Common myeloid progenitor, CD34-positive (primary cell): Measurements from ENCODE around the gene DIAPH3.

Experiments used
- CTCF ChIA-PET: fragments of 350-600 bp; sonication (Branson Sonifier 250); formaldehyde crosslinking; loops from one replicate; lab custom pipeline; 2021; ENCODE audit warnings: antibody characterized with exemption; lab: Charles Lee
- POLR2A ChIA-PET: fragments of 350-600 bp; sonication (Branson Sonifier 250); formaldehyde crosslinking; loops from one replicate; lab custom pipeline; 2021; ENCODE audit warnings: antibody characterized with exemption; lab: Charles Lee
- DNase-seq, 3 donors: peaks; one replicate each; pipeline versions ENCODE4 v3.0.0 to v3.0.0-alpha.2; 2013
- H3K27ac ChIP-seq, 2 experiments: 1 replicate in 1 of 2; 2 replicates in 1 of 2; pipeline ENCODE4 v1.7.0; 2013; ENCODE audit warnings: inconsistent platforms in 2 of 2, low read length in 2 of 2, mild to moderate bottlenecking in 2 of 2, low read depth in 1 of 2, moderate library complexity in 1 of 2; ENCODE audit not compliant: severe bottlenecking in 2 of 2, insufficient read depth in 1 of 2, poor library complexity in 1 of 2
- H3K27me3 ChIP-seq, 5 experiments: replicated peaks in 2 of 5; 1 replicate in 3 of 5; 2 replicates in 2 of 5; pipeline versions ENCODE4 v1.6.1 to v1.7.0; 2013; ENCODE audit warnings: low read length in 4 of 5, mild to moderate bottlenecking in 2 of 5, moderate library complexity in 2 of 5, inconsistent platforms in 1 of 5; ENCODE audit not compliant: insufficient read depth in 5 of 5, control insufficient read depth in 4 of 5
- H3K36me3 ChIP-seq, 4 experiments: 1 replicate in 2 of 4; 2 replicates in 2 of 4; pipeline versions ENCODE4 v1.6.1 to v1.7.0; 2013; ENCODE audit warnings: low read length in 3 of 4, control low read depth in 1 of 4, mild to moderate bottlenecking in 1 of 4; ENCODE audit not compliant: control insufficient read depth in 4 of 4, insufficient read depth in 4 of 4
- H3K4me1 ChIP-seq, 4 experiments: 1 replicate in 3 of 4; 2 replicates in 1 of 4; pipeline versions ENCODE4 v1.6.1 to v1.7.1; 2013; ENCODE audit warnings: low read length in 3 of 4, mild to moderate bottlenecking in 3 of 4, control low read depth in 1 of 4, inconsistent platforms in 1 of 4, moderate library complexity in 1 of 4; ENCODE audit not compliant: control insufficient read depth in 4 of 4, insufficient read depth in 4 of 4; ENCODE audit errors: control extremely low read depth in 1 of 4
- H3K4me3 ChIP-seq, 7 experiments: 1 replicate in 4 of 7; 2 replicates in 3 of 7; pipeline versions ENCODE4 v1.5.1 to v1.7.0; 2013; ENCODE audit warnings: mild to moderate bottlenecking in 7 of 7, low read length in 6 of 7, moderate library complexity in 6 of 7, inconsistent platforms in 2 of 7, low read depth in 2 of 7, control low read depth in 1 of 7; ENCODE audit not compliant: insufficient read depth in 4 of 7, control insufficient read depth in 1 of 7; ENCODE audit errors: extremely low read depth in 1 of 7
- H3K9me3 ChIP-seq, 5 experiments: 1 replicate in 4 of 5; 2 replicates in 1 of 5; pipeline versions ENCODE4 v1.6.1 to v1.7.1; 2013; ENCODE audit warnings: low read length in 4 of 5, mild to moderate bottlenecking in 2 of 5, inconsistent platforms in 1 of 5, low read depth in 1 of 5, moderate library complexity in 1 of 5; ENCODE audit not compliant: control insufficient read depth in 4 of 5, insufficient read depth in 2 of 5; ENCODE audit errors: control extremely low read depth in 1 of 5
- WGBS: methylation state at CpG from one replicate; pipeline ENCODE4 v1.1.5; 2013; ENCODE audit not compliant: insufficient coverage; 5-methylcytosine and 5-hydroxymethylcytosine counted together

Gene DIAPH3

DNA sequence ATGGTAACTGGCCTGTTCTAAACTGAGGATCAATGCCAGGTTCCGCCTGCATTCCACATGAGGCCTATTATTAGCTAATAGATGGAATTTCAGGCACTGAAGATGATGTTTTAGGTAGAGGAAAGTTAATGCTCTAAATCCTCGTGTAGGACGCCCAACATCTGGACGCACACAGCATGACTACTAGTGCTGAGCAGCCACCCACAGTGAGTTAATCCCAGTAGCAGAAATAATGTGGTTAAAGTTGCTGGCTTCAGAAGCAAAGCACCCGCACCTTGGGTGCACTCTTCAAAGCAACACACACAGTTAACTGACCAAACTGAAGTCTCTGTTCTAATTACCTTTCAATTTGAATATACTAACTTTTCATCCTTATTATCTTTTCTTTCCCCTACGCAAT, 150.6 kb downstream of the DIAPH3 start:
- no peaks in the 10 kb centered on the region for H3K9me3 ChIP-seq
- H3K4me1 ChIP-seq: no peaks in the 10 kb centered on the region
- H3K27me3 ChIP-seq: no peaks in the 10 kb centered on the region
- DNase-seq: no peak
- WGBS: 100% methylated on average over 5 of the region's 6 CpGs
- CTCF ChIA-PET: no interaction called here
- H3K36me3 ChIP-seq: no peaks in the 10 kb centered on the region
- POLR2A ChIA-PET: no interaction called here
- no peak overlapping the region for H3K27ac ChIP-seq
- H3K4me3 ChIP-seq: no peak overlapping the region

DNA sequence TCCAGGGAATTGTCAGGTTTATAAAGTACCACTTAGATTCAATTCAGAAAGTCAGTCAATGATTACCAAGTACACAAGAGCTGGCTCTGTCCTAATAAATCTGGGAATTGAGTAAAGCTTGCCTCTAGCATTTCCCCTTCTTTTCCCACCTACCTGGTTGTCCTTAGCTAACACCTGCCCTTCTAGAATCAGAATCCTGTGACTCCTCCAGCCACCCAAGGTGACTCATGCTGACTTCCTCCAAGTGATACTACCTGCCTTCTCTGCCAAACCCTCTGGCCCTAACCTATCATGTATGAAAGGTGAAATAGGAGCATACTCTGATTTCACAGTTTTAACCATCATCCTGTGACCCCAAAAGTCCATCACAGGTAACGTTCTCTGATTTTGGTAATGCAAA, 151.2 kb downstream of the DIAPH3 start:
- POLR2A ChIA-PET: no interaction called here
- Histone ChIP-seq H3K27ac (no peak overlapping the region), H3K36me3 (no peaks in the 10 kb centered on the region), H3K4me1 (no peaks in the 10 kb centered on the region), H3K9me3 (no peaks in the 10 kb centered on the region), H3K4me3 (no peak overlapping the region), H3K27me3 (no peaks in the 10 kb centered on the region)
- CTCF ChIA-PET: no interaction called here
- WGBS: no CpG with 5 or more reads among the region's 1 CpG
- no peak for DNase-seq

DNA sequence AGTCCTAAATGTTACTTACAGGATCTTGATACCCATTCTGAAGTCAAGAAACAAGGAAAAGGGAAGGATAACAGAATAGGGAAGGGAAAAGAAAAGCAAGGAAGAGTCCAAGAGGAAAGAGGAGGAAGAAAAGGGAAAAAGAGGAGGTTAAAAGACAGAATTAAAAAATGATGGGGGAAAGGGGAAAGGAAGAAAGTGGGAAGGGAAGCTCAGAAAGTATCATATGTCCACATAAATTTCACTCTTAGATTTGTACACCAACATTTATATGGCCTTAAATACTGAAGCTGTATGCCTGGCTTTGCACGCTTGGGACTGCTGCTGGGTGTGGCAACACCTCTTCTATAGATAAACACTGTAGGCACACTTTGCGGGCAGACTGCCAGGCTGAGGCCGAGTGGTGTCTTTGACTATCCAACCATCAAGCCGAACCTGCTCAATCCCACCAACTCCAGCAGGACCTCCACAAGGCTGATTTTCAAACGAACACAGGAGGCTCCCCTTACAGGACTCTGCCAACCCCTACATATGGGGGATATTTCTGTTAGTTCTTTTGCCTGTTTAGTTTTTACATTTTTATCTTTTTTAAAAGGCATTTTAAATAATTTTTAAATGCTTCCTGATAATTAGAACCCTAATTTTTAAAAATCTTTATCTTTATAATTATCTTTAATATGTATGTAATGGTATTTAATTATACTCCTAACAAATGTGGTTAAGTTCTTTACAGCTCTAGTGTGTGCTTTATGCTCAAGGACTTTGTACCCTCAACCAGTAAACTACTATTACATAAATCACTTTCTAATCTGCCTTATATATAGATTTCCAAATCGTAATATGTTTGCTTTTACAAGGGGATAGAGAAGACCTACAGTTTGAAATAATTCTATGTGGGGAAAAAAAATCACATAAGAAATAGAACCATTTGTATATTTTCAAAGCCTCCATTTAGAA, 154.2 kb downstream of the DIAPH3 start:
- Histone ChIP-seq H3K27ac (no peak overlapping the region), H3K9me3 (no peaks in the 10 kb centered on the region), H3K27me3 (no peaks in the 10 kb centered on the region), H3K36me3 (no peaks in the 10 kb centered on the region), H3K4me1 (no peaks in the 10 kb centered on the region), H3K4me3 (no peak overlapping the region)
- POLR2A ChIA-PET: no interaction called here
- peak in 2 of 3 donors; percentile 7 to 18 for DNase-seq
- 100% methylated on average over 4 of the region's 6 CpGs for WGBS
- CTCF ChIA-PET: no interaction called here

DNA sequence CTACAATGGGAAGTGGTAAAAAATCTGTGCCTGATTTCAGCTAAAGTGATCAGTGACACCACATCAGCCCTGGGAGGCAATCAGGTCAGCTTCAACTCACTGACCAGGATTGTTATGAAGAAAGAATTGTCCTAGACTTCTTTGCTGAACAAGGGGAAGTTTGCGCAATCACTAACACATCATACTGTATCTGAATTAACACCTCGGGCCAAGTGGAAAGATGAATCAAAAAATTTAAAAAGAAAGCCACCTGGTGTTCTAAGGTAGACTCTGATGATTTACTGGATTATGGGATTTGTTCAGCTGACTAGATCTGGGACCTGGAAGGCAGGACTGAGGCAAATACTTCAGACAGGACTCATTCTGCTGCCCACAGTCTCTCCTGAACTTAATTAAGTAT, 161.8 kb downstream of the DIAPH3 start:
- Histone ChIP-seq H3K4me3 (no peak overlapping the region), H3K4me1 (no peaks in the 10 kb centered on the region), H3K9me3 (no peaks in the 10 kb centered on the region), H3K27ac (no peak overlapping the region), H3K27me3 (no peaks in the 10 kb centered on the region), H3K36me3 (no peaks in the 10 kb centered on the region)
- POLR2A ChIA-PET: no interaction called here
- no peak for DNase-seq
- WGBS: no CpG with 5 or more reads among the region's 2 CpGs
- CTCF ChIA-PET: no interaction called here

DNA sequence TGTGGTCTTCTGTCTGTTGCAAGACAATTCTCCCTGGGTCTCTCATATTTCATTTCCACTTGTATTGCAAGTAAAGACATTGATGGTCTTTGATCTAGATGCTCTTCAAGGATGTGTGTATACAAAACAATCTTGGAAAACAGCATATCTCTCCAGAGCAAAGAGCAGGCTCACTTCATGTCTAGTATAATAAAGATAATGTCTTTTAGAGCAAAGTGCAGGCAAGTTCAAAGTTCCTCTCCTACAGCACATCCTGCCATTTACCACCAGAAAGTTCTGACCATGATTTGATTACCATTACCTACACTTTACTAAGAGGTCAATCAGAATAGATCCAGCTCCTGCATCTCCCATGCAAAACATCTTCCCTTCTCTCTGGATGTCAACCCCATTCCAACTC, 162.8 kb downstream of the DIAPH3 start:
- no peak for DNase-seq
- ChIA-PET POLR2A (no interaction called here), CTCF (no interaction called here)
- no peaks in the 10 kb centered on the region for H3K36me3 ChIP-seq
- H3K9me3 ChIP-seq: no peaks in the 10 kb centered on the region
- H3K4me3 ChIP-seq: no peak overlapping the region
- H3K4me1 ChIP-seq: no peaks in the 10 kb centered on the region
- no peak overlapping the region for H3K27ac ChIP-seq
- no peaks in the 10 kb centered on the region for H3K27me3 ChIP-seq

DNA sequence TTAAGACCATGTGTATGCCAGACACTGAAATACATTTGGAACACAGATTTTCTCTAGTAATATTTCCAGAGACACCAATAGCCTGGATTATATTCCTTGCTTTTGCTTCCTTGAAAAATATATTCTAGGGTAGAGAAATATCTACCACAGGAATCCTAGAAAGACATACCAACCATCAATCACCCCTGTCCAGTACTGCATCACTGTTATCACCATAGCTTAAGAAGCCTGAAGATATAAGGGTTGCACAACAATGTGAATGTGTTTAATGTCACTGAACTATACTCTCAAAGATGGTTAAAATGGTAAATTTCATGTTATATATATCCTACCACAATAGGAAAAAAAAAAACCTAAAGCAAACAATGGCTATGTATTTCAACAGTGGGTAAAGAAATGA, 163.6 kb downstream of the DIAPH3 start:
- CTCF ChIA-PET: interaction anchor here (1.1 kb wide), 1 partner anchor 17 kb away, joined by 3 read pairs; no protein-coding TSS in a partner anchor
- DNase-seq: no peak
- Histone ChIP-seq H3K4me1 (no peaks in the 10 kb centered on the region), H3K27me3 (no peaks in the 10 kb centered on the region), H3K4me3 (no peak overlapping the region), H3K36me3 (no peaks in the 10 kb centered on the region), H3K9me3 (no peaks in the 10 kb centered on the region), H3K27ac (no peak overlapping the region)
- POLR2A ChIA-PET: no interaction called here

DNA sequence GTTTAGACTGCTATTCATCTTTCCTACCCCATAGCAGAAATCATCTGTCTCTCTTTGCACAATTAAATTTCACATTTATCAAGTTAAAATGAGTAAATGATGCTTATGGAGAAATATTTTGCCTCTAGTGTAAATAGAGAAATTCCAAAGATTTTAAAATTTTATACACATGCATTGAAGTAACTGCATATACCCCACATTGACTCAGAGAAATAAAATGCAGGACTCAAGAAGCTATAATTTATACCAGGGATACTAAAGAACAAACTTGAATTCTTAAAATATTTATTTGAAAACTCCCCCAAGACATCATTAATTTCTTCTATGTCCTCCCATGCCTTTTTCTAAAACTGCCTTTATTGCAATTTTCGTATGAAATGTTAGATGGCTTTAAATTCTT, 165.8 kb downstream of the DIAPH3 start:
- no peak for DNase-seq
- H3K36me3 ChIP-seq: no peaks in the 10 kb centered on the region
- POLR2A ChIA-PET: no interaction called here

More for the DNA sequence above, 165.8 kb downstream of the DIAPH3 start:
- Histone ChIP-seq H3K27me3 (no peaks in the 10 kb centered on the region), H3K27ac (no peak overlapping the region), H3K4me1 (no peaks in the 10 kb centered on the region), H3K9me3 (no peaks in the 10 kb centered on the region), H3K4me3 (no peak overlapping the region)
- CTCF ChIA-PET: no interaction called here
- no CpG with 5 or more reads among the region's 1 CpG for WGBS
